VCaP (cell line): Measurements from ENCODE around the gene CYTH1.

Source experiments
- H3K27ac ChIP-seq: fragments of 450-650 bp; 2 replicates; pipeline ENCODE4 v1.5.1; 2017
- TF ChIP-seq, protein P1 (sequence below): fragments of 450-650 bp; conservative IDR thresholded peaks from 2 replicates; pipeline ENCODE4 v1.5.1; 2017; ENCODE audit warnings: mild to moderate bottlenecking, moderate library complexity

Gene CYTH1

DNA sequence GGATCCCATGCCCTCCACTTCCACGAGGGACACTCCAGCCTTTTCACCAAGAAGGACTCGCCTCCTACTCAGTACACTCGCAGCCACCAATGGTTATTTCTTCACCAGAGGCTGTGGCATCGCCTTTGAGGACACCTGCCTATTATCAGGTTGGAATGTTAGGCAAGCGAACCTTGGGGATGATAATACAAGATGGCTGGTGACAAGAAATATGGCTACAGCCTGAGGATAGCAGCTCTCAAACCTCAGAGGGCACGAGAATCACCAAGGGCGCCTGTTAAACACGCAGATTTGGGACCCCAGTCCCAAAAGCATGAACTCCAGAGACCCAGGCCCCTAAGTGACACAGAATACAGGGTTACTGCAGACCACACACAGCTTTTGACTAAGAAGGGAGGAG is 58.1 kb downstream of the CYTH1 start:
- H3K27ac ChIP-seq = no peak overlapping the region
- TF ChIP-seq, protein P1, sequence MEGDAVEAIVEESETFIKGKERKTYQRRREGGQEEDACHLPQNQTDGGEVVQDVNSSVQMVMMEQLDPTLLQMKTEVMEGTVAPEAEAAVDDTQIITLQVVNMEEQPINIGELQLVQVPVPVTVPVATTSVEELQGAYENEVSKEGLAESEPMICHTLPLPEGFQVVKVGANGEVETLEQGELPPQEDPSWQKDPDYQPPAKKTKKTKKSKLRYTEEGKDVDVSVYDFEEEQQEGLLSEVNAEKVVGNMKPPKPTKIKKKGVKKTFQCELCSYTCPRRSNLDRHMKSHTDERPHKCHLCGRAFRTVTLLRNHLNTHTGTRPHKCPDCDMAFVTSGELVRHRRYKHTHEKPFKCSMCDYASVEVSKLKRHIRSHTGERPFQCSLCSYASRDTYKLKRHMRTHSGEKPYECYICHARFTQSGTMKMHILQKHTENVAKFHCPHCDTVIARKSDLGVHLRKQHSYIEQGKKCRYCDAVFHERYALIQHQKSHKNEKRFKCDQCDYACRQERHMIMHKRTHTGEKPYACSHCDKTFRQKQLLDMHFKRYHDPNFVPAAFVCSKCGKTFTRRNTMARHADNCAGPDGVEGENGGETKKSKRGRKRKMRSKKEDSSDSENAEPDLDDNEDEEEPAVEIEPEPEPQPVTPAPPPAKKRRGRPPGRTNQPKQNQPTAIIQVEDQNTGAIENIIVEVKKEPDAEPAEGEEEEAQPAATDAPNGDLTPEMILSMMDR = no peak

- H3K27ac ChIP-seq = no peak overlapping the region
Observed at GRCh38 chr17:78723001-78723796, 58.9 kb downstream of the CYTH1 start.

DNA sequence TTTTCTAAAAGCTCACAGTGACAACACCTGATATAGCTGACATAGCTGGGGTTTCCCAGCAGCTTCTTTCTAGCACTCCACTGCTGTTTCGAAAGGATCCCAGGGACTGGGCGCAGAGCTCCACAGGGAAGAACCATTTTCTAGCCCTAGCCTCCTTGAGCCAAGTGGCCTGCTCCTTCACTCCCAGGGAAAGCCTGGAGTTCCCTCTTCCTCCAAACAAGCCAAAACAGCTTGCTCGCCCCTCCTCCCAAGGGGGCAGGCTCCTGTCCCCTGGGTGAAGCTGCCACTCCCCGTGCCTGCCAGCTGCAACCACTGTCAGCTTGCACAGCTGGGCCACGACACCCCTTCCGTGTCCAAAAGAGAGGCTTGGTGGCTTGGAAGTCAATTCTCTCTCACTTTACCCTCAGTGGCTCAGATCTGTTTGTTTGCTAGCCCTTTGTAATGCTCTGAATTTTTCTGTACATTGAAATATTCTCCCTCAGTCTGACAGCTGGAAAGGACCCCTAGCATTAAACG is 59.8 kb downstream of the CYTH1 start:
- TF ChIP-seq, protein P1 = no peak
- H3K27ac ChIP-seq = no peak overlapping the region

More at GRCh38 chr17:78723001-78723796, 58.9 kb downstream of the CYTH1 start:
- TF ChIP-seq, protein P1 = no peak

- TF ChIP-seq, protein P1 = no peak
- peak overlapping the region; percentile 100 for H3K27ac ChIP-seq
Observed at GRCh38 chr17:78719630-78720298, 62.3 kb downstream of the CYTH1 start.

- TF ChIP-seq, protein P1 = no peak
- H3K27ac ChIP-seq = peak overlapping the region; percentile 100
Observed at GRCh38 chr17:78718575-78719208, 63.4 kb downstream of the CYTH1 start.

DNA sequence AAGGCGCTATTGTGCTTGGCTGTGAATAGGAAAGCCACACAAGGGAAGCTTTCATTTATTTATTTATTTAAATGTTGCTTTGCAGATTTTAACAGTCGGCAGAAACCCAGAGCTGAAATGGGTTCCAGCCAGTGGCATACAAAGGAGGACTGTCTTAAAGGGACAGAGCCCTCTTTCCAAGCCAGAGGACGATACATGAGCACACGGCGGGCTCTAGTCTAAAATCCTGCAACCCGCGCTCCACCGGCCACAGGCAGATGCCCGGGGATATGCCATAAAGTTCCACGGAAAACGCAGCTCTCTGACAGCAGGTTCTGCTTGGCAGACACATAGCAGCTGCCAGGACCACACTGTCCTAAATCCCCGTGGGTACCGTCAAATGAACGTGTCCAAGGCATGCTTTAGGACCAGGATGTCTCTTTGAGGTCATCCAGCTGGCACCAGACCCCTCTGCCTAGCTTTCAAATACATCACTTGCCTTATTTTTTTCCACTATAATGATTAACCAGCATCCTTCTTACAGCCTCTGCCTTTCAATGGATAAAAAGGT is 64.6 kb downstream of the CYTH1 start:
- TF ChIP-seq, protein P1 = no peak
- peak overlapping the region; percentile 100 for H3K27ac ChIP-seq
